NCI-H345 treated with DMSO at 0.1 percent for 48 hours (cell line): ENCODE measurements around the gene PPM1M.
A peak's percentile ranks its signal among the peaks of the same experiment; 100 is the strongest.

ENCODE experiments used
- DNase-seq: peaks from one replicate; lab custom pipeline; 2025; ENCODE audit not compliant: unreplicated experiment; lab: John Stamatoyannopoulos, UW

The PPM1M gene

DNA sequence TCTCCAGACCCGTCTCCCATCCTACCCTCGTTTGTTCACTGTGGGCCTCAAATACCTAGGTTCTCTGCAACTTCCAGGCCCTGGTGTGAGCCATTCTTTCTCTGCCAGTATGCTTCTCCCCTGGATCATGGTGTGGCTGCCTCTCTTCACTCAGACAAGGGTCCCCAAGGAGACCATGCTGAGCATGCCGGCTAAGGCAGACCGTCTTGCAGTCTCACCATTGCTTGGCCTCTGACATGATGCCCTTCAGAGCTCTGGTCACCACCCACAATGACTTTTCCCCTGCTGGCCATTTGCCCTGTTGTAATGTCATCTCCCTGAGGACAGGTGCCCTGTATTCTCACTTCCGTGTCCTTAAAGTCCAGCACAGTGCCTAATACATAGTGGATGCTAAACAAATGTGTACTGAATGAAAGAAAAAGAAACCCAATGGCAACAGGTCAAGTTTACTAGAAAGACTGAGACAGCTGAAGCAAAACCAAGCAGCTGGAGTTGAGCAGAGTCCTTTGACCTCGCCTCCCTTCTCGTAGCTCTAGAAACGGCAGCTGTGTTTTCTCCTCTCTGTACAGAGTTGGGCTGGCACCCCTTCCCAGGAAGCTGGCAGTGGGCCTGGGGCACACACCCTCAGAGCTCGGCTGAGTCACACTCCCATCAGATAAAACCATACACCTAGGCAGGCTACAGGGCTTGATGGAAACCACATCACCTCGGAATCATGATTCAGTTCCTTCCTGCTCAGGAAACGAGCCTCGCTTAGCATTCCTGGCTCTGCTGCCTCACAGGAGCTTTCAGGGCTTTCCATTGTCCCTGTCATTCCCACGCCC, 28.8 kb upstream of the PPM1M start:
- no peak for DNase-seq

DNA sequence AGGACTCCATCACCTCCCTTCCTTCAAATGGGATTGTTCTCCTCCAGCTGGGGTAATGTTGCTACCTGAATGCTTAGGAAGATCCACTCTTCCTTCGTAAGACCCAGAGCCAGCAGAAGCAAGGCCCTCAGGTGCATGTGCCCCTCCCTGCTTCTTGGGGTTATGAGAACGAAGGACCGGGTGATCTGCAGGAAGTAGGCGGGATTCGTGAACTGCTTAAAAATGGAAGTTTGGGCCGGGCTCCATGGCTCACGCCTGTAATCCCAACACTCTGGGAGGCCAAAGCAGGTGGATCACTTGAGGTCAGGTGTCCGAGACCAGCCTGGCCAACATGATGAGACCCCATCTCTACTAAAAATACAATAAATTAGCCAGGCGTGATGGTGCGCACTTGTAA, 28.2 kb upstream of the PPM1M start:
- no peak for DNase-seq

DNA sequence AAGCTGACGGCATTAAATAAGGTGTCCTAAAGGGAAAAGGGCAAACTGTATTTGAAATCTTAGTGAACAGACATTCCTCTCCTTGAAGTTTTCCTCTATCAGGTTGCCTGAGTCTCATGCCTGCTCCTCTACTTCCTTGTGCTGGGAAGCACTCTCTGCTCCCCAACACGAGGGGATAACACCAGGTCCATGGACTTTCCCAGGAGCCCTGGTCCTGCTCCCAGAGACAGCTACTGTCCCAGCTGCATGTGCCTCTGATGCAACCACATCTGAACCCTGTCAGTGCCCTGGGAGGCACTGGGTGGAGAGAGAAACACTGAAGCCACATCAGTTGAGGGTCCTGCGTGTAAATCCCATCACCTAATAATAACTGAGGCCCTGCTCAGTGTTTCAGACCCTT, 27.5 kb upstream of the PPM1M start:
- no peak for DNase-seq

- DNase-seq = no peak
Observed at GRCh38 chr3:52218454-52218853, 27.1 kb upstream of the PPM1M start.

DNA sequence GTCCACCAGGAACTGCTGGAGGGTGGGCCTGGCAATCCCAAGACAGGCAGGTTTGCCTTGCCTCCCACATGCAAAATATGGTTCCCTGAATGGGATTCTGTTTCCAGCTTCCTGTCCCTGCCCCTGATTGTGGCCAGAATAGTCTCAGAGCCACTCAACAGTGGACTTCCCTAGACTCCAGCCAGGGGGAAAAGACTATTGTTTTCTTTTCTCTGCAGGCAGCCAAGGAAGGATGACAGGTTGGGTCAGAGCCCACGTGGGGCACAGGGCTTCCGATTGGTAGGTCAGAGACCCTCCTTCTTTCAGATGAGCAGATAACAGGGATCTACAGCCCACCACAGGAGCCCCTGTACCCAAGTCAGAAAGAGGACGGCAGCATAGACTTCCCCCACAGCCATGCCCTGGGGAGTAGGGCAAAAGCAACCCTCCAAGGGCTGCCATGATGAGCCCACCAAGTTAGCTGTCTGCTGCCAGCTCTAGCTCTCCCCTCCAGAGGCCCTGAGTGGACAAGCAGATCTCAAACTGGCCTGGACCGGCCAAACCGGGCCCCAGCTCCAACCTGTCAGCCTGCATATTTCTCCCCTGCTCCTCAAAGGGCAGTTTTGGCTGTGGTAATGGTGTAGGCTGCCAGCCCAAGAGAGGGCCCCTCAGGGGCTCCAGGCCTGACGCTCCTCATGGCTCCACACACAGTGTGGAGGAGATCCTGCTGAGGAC, 26.5 kb upstream of the PPM1M start:
- no peak for DNase-seq

DNA sequence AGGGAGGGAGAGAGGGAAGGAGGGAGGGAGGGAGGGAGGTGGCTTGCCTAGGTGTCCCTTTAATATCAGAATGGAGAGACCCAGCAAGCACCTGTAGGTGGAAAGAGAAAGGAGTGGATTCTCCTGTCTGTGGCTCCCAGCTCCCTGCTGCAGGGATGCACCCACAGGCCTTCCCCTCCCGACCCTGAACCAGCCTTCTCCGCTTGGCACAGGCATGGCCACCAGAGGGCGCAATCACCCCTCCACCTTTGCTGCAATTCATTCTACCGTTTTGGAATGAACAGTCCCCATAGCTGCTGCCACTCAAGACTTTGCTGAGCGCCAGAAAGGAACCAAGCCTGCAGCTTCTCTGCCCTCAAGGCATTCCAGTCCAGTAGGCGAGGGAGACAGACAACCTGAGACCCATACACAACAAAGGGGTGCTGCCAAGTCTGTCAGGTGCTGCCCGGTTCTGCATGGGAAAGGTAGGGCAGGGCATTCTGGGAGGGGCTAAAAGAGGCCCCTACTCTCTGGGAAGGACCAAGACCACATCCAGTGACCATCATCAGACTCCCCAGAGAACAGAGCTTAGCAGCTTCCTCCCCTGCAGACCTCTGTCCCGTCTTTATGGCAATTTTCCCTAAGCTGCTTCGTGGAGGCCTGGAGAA, 25.1 kb upstream of the PPM1M start:
- peak; percentile 9 for DNase-seq

- no peak for DNase-seq
Observed at GRCh38 chr3:52221141-52221562, 24.4 kb upstream of the PPM1M start.

DNA sequence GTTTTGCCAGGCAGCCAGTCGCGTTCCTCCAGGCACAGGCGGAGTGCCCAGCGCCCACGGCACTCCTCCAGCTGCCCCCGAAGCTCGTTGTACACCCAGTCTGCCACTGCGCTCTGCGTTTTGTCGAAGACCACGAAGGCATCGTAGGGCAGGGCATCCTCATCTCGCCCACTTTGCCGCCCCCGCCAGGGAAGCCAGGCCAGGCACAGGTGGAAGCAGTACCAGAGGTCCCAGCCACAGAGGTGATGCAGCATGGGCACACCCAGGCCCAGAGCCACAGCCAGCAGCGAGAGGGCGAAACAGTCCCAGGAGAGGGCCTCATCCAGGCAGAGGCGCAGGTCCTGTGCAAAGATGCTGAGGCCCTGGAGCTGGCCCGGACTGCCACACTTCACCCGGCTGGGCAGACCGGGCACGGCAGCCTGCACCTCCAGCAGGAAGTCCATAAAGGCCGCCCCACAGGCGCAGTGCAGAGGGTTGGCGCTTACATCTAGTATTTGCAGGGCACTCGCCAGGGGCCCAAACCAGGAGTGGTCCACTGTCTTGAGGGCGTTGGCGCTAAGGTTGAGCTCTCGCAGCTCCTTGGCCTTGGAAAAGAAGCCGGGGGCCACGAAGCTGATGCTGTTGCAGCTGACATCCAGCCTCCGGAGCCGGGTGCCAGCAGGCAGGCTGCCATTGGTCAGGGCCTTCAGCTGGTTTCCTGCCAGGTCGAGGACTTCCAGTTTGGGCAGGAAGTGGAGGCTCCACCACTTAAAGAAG, 23.8 kb upstream of the PPM1M start:
- no peak for DNase-seq

- DNase-seq = no peak
Observed at GRCh38 chr3:52222319-52223221, 23.0 kb upstream of the PPM1M start.

GRCh38 chr3:52223449-52224408, 21.8 kb upstream of the PPM1M start:
- no peak for DNase-seq

- no peak for DNase-seq
Observed at GRCh38 chr3:52225452-52226228, 19.9 kb upstream of the PPM1M start, which contains the start of gene TLR9. TLR9 (minus strand) TSS chr3:52225645; CDS start chr3:52225529, 116 bp downstream.

- DNase-seq = no peak
Observed at GRCh38 chr3:52226229-52226817, 19.2 kb upstream of the PPM1M start.

DNA sequence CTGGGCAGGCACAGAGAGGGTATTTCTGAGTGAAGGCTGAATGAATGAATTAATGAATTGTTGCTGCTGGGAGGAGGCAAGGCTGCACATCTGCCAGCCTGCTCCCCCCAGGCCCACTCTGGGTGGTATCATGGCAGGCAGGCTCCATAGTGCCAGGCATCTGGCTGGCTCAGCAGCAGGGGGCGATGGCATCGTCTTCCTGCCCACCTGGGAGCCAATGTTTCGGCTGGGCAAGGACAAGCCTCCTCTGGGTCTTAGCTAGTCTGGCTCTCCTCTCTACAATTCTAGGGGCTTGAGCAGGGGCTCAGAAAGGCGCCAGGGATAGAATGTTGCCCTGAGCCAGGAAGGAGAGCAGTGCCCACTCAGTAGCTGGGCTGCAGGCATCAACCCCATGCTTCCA, 18.4 kb upstream of the PPM1M start:
- no peak for DNase-seq

- no peak for DNase-seq
Observed at GRCh38 chr3:52227766-52228165, 17.8 kb upstream of the PPM1M start.

DNA sequence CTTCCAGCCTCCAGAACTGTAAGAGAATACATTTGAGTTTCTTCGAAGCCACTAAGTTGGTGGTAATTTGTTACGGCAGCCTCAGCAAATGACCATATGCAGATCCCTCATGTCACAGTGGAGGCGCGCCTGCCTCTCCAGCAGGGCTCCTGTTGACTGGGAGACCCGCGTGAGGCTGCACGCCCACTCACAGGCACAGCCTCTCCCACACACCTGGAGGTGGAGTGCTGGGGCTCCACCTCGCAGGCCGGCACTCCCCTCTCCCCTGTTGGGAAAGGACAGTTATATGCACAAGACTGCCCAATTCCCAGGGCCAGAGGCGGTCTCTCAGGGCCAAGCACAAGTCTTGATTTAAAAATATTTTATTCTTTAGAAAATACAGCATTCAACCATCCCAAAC, 17.3 kb upstream of the PPM1M start:
- no peak for DNase-seq

- no peak for DNase-seq
Observed at GRCh38 chr3:52228751-52229291, 16.7 kb upstream of the PPM1M start.

GRCh38 chr3:52229656-52230055, 15.9 kb upstream of the PPM1M start:
- no peak for DNase-seq

DNA sequence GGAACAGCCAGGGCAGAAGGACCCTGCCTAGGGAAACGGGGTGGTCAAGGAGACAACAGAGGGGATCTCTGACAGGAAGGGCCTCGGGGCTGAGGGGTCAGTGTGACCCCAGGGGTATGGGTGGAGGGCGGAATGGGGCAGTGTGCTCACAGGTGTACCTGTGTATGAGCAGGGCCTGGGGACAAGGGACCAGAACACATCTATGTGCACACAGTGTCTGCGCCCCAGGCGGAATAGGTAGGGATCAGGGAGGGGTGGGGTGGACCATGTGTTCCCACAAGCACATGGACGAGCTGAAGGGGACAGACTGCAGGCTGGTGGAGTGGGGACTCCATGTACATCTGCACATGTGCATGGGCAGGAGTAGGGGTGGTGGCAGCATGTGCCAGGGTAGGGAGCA, 15.1 kb upstream of the PPM1M start:
- DNase-seq = no peak
